Body of pancreas (tissue), 4 donors: ENCODE results near the gene PCA3. TPM values are rescaled to one million over a fixed set of nuclear protein-coding genes. Genes with fewer than 3 reads are reported as not detected.

Source experiments
- ATAC-seq: fragments of 150-250 bp; one replicate; pipeline ENCODE4 v1.9.1; 2016
- DNase-seq, 4 donors: peaks; one replicate each; pipeline ENCODE4 v3.0.0-alpha.2; 2019
- H3K27ac ChIP-seq, 4 donors: fragments of 200-600 bp; sonication (generic); 1 replicate in 3 of 4; 2 replicates in 1 of 4; pipeline versions ENCODE4 v1.5.1 to v1.6.1; 2016 to 2019; ENCODE audit warnings: mild to moderate bottlenecking in 1 of 4, mixed read lengths in 1 of 4, moderate library complexity in 1 of 4
- H3K27me3 ChIP-seq, 2 donors: fragments of 200-600 bp; sonication (generic); one replicate each; pipeline ENCODE4 v1.6.0; 2016; ENCODE audit warnings: mild to moderate bottlenecking in 1 of 2
- H3K36me3 ChIP-seq, 2 donors: fragments of 200-600 bp; sonication (generic); replicated peaks in 1 of 2; 2 replicates each; pipeline ENCODE4 v1.5.1; 2016; ENCODE audit warnings: low read depth in 2 of 2; ENCODE audit not compliant: insufficient read depth in 1 of 2
- H3K4me1 ChIP-seq: fragments of 200-600 bp; sonication (generic); one replicate; pipeline ENCODE4 v1.6.0; 2016
- H3K4me3 ChIP-seq, 2 donors: fragments of 200-600 bp; sonication (generic); 1 replicate in 1 of 2; 2 replicates in 1 of 2; pipeline ENCODE4 v1.5.1; 2016 to 2019
- H3K9me3 ChIP-seq, 3 donors: fragments of 200-600 bp; sonication (generic); 1 replicate in 2 of 3; 2 replicates in 1 of 3; pipeline ENCODE4 v1.5.1; 2016
- POLR2A ChIP-seq, 3 donors: fragments of 450-650 bp; IDR thresholded peaks; one replicate each; pipeline ENCODE4 v1.6.1; 2016; ENCODE audit warnings: antibody characterized with exemption in 3 of 3, mild to moderate bottlenecking in 2 of 3
- WGBS, 2 donors: methylation state at CpG; one replicate each; pipeline ENCODE4 v1.1.5; 2017; 5-methylcytosine and 5-hydroxymethylcytosine counted together
- intact Hi-C: fragments of 100-400 bp; cut with DNase I; formaldehyde crosslinking; loops from one replicate; pipeline ENCODE4 v1.15.1; 2023
- total RNA-seq, 2 donors: library from RNA; depleted of rRNA; stranded (reverse); fragments of >200 nt; gene quantifications; one replicate each; pipeline ENCODE4 v1.1.0, GENCODE V29; 2016
- TF ChIP-seq, protein P1 (sequence below), 7 experiments: fragments of 450-650 bp in 4 of 7; fragments of 200-600 bp in 3 of 7; sonication (generic) in 3 of 7; IDR thresholded peaks; one replicate each; pipeline ENCODE4 v1.5.1; 2016 to 2019; ENCODE audit warnings: antibody characterized with exemption in 7 of 7

Gene PCA3
- total RNA-seq, 2 donors from 2014 or later: not detected

DNA sequence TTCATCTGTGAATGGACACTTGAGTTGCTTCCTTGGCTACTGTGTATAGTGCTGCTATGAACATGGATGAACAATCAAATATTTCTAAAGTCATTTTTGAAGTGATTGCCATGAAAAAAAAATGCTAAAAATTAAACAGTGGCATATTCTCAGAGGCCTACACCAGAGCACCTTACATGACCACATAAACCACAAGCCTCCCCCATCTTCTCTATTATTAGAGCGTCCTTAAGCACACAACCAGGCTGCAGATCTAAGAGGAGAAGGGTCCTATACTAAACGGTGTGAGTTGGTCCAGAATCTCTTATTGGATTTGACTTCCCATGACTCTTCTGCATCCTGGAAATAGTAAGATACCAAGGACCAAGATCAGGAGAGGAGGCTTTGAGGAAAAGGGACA is 34.3 kb downstream of the PCA3 start:
- H3K27ac ChIP-seq: no peak overlapping the region

DNA sequence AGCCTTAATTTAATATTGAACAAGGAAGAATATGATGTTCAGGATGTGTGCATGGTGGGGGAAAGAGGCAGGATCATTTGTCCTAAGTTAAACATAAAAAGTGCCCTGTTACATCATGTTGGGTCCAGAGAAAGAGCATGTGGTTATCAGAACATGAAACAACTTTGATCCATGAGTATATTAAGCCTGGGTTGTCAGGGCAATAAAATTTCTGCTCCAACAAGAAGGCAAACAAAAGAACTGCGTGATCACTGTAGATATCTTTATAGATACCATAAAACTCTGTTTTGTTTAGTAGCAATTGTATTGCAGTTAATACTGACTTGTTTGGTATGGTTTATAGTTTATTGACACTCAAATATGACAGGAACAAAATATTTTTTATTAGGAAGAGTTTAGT is 35.2 kb downstream of the PCA3 start:
- no peak overlapping the region for H3K4me3 ChIP-seq
- DNase-seq (no peak), ATAC-seq (no peak)
- no peaks in the 10 kb centered on the region for H3K4me1 ChIP-seq
- H3K36me3 ChIP-seq: no peaks in the 10 kb centered on the region
- H3K27me3 ChIP-seq: no peaks in the 10 kb centered on the region
- no peak overlapping the region for H3K27ac ChIP-seq
- intact Hi-C loops: loop anchor here (10.0 kb wide), 1 partner anchor 335 kb away; no protein-coding TSS in a partner anchor
- no peak for TF ChIP-seq POLR2A (IDR thresholded peaks at IDR 0.05)
- TF ChIP-seq, protein P1, sequence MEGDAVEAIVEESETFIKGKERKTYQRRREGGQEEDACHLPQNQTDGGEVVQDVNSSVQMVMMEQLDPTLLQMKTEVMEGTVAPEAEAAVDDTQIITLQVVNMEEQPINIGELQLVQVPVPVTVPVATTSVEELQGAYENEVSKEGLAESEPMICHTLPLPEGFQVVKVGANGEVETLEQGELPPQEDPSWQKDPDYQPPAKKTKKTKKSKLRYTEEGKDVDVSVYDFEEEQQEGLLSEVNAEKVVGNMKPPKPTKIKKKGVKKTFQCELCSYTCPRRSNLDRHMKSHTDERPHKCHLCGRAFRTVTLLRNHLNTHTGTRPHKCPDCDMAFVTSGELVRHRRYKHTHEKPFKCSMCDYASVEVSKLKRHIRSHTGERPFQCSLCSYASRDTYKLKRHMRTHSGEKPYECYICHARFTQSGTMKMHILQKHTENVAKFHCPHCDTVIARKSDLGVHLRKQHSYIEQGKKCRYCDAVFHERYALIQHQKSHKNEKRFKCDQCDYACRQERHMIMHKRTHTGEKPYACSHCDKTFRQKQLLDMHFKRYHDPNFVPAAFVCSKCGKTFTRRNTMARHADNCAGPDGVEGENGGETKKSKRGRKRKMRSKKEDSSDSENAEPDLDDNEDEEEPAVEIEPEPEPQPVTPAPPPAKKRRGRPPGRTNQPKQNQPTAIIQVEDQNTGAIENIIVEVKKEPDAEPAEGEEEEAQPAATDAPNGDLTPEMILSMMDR (IDR thresholded peaks at IDR 0.05): no peak
- 50 to 77% methylated on average over 1 of the region's 1 CpG for WGBS, 2 donors
- H3K9me3 ChIP-seq: no peaks in the 10 kb centered on the region

More for the DNA sequence above, 34.3 kb downstream of the PCA3 start:
- Histone ChIP-seq H3K4me3 (no peak overlapping the region), H3K9me3 (no peaks in the 10 kb centered on the region), H3K27me3 (no peaks in the 10 kb centered on the region), H3K4me1 (no peaks in the 10 kb centered on the region), H3K36me3 (no peaks in the 10 kb centered on the region)
- WGBS, 2 donors: 68 to 69% methylated on average over 2 of the region's 2 CpGs
- intact Hi-C loops: loop anchor here (10.0 kb wide), 1 partner anchor 336 kb away; no protein-coding TSS in a partner anchor
- DNase-seq (no peak), ATAC-seq (no peak)
- TF ChIP-seq, protein P1 (IDR thresholded peaks at IDR 0.05): no peak
- TF ChIP-seq POLR2A (IDR thresholded peaks at IDR 0.05): no peak

GRCh38 chr9:76800901-76801300 is 36.7 kb downstream of the PCA3 start:
- no peak for DNase-seq
- no peak for TF ChIP-seq POLR2A (IDR thresholded peaks at IDR 0.05)
- intact Hi-C loops: loop anchor here (10.0 kb wide), 1 partner anchor 214 kb away; the partner anchor contains the start of gene FOXB2
- Histone ChIP-seq H3K4me3 (no peak overlapping the region), H3K4me1 (no peaks in the 10 kb centered on the region), H3K9me3 (no peaks in the 10 kb centered on the region), H3K27ac (no peak overlapping the region), H3K27me3 (no peaks in the 10 kb centered on the region), H3K36me3 (no peaks in the 10 kb centered on the region)
- WGBS, 2 donors: 52 to 83% methylated on average over 1 of the region's 1 CpG
- no peak for ATAC-seq

DNA sequence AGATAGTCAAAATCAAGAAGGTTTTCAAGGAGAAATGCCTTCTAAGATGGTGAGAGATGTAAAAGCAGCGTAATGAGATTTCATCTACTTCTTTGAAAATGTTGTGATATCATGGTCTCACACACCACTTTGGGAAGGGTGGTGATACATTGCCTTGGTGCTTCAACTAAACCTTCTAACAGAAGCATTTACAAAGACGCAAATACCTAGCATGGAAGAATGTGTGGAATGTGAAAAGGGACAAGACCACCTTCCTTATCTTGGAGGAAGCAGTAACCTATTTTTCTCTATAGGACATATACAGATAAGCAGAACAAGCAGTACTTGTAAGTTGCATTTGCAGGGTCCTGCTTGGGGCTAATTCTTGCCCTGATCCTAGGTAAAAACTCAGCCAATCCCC is 38.8 kb downstream of the PCA3 start:
- Histone ChIP-seq H3K4me1 (no peaks in the 10 kb centered on the region), H3K36me3 (no peaks in the 10 kb centered on the region), H3K4me3 (no peak overlapping the region), H3K27me3 (no peaks in the 10 kb centered on the region), H3K27ac (no peak overlapping the region), H3K9me3 (no peaks in the 10 kb centered on the region)
- DNase-seq: no peak
- TF ChIP-seq, protein P1 (IDR thresholded peaks at IDR 0.05): no peak
- no peak for TF ChIP-seq POLR2A (IDR thresholded peaks at IDR 0.05)
- 49 to 60% methylated on average over 2 of the region's 2 CpGs for WGBS, 2 donors
- no peak for ATAC-seq
- intact Hi-C loops: loop anchor here (10.0 kb wide), 1 partner anchor 212 kb away; the partner anchor contains the start of gene FOXB2

GRCh38 chr9:76803762-76804161 is 39.5 kb downstream of the PCA3 start:
- ATAC-seq: no peak
- Histone ChIP-seq H3K27me3 (no peaks in the 10 kb centered on the region), H3K4me3 (no peak overlapping the region), H3K36me3 (no peaks in the 10 kb centered on the region), H3K27ac (no peak overlapping the region), H3K9me3 (no peaks in the 10 kb centered on the region), H3K4me1 (no peaks in the 10 kb centered on the region)
- TF ChIP-seq, protein P1 (IDR thresholded peaks at IDR 0.05): no peak
- TF ChIP-seq POLR2A (IDR thresholded peaks at IDR 0.05): no peak
- WGBS, 2 donors: 60 to 63% methylated on average over 7 of the region's 7 CpGs
- no peak for DNase-seq
- intact Hi-C loops: loop anchor here (10.0 kb wide), 1 partner anchor 211 kb away; the partner anchor contains the start of gene FOXB2
